Transverse colon (tissue), 3 donors: ENCODE results near the gene EPB41L4B.

Experiments
- EP300 ChIP-seq: sonication (generic); formaldehyde crosslinking; IDR thresholded peaks from one replicate; pipeline ENCODE4 v1.6.1; 2017; ENCODE audit warnings: antibody characterized with exemption, low read depth
- POLR2AphosphoS5 ChIP-seq, 3 donors: sonication (generic); formaldehyde crosslinking; IDR thresholded peaks; one replicate each; pipeline ENCODE4 v1.6.1; 2016; ENCODE audit warnings: antibody characterized with exemption in 3 of 3

GRCh38 chr9:109289931-109290330, 30.9 kb downstream of the EPB41L4B start:
- TF ChIP-seq EP300: no peak
- TF ChIP-seq POLR2AphosphoS5 (IDR thresholded peaks at IDR 0.05): no peak
